Activated gamma-delta T cell treated with anti-CD3 and anti-CD28 coated beads, Interleukin-2, amount 50 U/mL, for 16 hours (primary cell): Measurements from ENCODE around the gene IQSEC1.
A peak's percentile ranks its signal among the peaks of the same experiment; 100 is the strongest.

Source experiments
- DNase-seq: peaks from one replicate; pipeline ENCODE4 v3.0.0-alpha.2; 2020; ENCODE audit warnings: low read depth

The IQSEC1 gene

GRCh38 chr3:13106308-13107001, 33.2 kb upstream of the IQSEC1 start:
- no peak for DNase-seq

GRCh38 chr3:13105896-13106250, 32.6 kb upstream of the IQSEC1 start:
- DNase-seq = no peak

GRCh38 chr3:13105181-13105895, 32.1 kb upstream of the IQSEC1 start:
- no peak for DNase-seq

- no peak for DNase-seq
Measured at GRCh38 chr3:13104511-13104910, 31.3 kb upstream of the IQSEC1 start.

GRCh38 chr3:13103416-13104058, 30.3 kb upstream of the IQSEC1 start:
- no peak for DNase-seq

- no peak for DNase-seq
Measured at GRCh38 chr3:13102386-13103345, 29.4 kb upstream of the IQSEC1 start.

GRCh38 chr3:13099707-13100106, 26.5 kb upstream of the IQSEC1 start:
- no peak for DNase-seq

GRCh38 chr3:13098192-13098988, 25.2 kb upstream of the IQSEC1 start:
- DNase-seq = no peak

- DNase-seq = no peak
Measured at GRCh38 chr3:13096356-13096755, 23.1 kb upstream of the IQSEC1 start.

- DNase-seq = no peak
Measured at GRCh38 chr3:13095408-13095937, 22.2 kb upstream of the IQSEC1 start.

- DNase-seq = no peak
Measured at GRCh38 chr3:13093687-13094086, 20.5 kb upstream of the IQSEC1 start.

- no peak for DNase-seq
Measured at GRCh38 chr3:13092621-13093617, 19.7 kb upstream of the IQSEC1 start.

- peak; percentile 70 for DNase-seq
Measured at GRCh38 chr3:13091898-13092611, 18.8 kb upstream of the IQSEC1 start.

GRCh38 chr3:13088028-13089006, 15.1 kb upstream of the IQSEC1 start:
- DNase-seq = no peak

- DNase-seq = no peak
Measured at GRCh38 chr3:13087320-13087990, 14.2 kb upstream of the IQSEC1 start.

- no peak for DNase-seq
Measured at GRCh38 chr3:13086531-13086981, 13.3 kb upstream of the IQSEC1 start.

GRCh38 chr3:13085846-13086179, 12.6 kb upstream of the IQSEC1 start:
- DNase-seq = no peak
